ENCODE measurements around the gene ZNF668.

ZNF668 gene

DNA sequence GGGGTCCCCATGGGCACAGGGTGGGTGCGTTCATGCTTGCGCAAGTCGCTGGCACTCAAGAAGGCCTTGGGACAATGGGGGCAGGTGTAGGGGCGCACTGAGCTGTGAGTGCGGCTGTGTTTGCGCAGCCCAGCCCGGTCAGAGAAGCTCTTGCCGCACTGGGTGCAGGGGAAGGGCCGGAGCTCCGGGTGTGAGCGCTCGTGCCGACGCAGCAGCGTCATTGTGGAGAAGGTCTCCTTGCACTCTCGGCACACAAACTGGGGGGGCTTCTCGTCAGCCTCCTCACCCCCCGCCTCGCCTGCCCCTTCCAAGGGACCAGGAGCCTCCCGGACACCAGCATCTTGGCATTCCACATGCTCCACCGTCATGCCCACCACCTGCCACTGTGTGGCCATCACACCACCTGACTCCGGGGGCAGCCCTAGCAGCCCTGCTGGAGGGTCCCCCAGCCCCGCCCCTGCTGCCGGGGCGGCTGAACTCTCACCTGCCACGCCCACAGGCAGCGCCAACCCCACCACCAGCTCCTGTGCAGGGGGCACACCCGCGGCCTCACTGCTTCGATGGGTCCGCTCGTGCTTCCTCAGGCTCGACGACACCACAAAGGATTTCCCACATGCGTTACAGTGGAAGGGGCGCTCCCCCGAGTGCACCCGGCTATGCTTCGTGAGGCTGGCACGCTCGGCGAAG is 12.8 kb downstream of the ZNF668 start:
- no peak for DNase-seq (ENCODE audit: low read depth in 1 of 2, low spot score in 1 of 2)
- Histone ChIP-seq H3K27me3 (ENCODE audit: insufficient read depth, poor library complexity, severe bottlenecking) (no peaks in the 10 kb centered on the region), H3K27ac (replicated peaks) (no peak overlapping the region), H3K4me3 (replicated peaks; ENCODE audit: insufficient read depth, low read length) (no peak overlapping the region)
- TF ChIP-seq GABPA (IDR thresholded peaks at IDR 0.05; ENCODE audit: low read depth) (no peak), SPI1 (IDR thresholded peaks at IDR 0.05; ENCODE audit: borderline replicate concordance, low read depth) (no peak), CTCF (IDR thresholded peaks at IDR 0.05; ENCODE audit: insufficient read depth, low read length) (no peak), POLR2AphosphoS5 (IDR thresholded peaks at IDR 0.05; ENCODE audit: low read depth) (no peak)
- TF ChIP-seq, protein P1, sequence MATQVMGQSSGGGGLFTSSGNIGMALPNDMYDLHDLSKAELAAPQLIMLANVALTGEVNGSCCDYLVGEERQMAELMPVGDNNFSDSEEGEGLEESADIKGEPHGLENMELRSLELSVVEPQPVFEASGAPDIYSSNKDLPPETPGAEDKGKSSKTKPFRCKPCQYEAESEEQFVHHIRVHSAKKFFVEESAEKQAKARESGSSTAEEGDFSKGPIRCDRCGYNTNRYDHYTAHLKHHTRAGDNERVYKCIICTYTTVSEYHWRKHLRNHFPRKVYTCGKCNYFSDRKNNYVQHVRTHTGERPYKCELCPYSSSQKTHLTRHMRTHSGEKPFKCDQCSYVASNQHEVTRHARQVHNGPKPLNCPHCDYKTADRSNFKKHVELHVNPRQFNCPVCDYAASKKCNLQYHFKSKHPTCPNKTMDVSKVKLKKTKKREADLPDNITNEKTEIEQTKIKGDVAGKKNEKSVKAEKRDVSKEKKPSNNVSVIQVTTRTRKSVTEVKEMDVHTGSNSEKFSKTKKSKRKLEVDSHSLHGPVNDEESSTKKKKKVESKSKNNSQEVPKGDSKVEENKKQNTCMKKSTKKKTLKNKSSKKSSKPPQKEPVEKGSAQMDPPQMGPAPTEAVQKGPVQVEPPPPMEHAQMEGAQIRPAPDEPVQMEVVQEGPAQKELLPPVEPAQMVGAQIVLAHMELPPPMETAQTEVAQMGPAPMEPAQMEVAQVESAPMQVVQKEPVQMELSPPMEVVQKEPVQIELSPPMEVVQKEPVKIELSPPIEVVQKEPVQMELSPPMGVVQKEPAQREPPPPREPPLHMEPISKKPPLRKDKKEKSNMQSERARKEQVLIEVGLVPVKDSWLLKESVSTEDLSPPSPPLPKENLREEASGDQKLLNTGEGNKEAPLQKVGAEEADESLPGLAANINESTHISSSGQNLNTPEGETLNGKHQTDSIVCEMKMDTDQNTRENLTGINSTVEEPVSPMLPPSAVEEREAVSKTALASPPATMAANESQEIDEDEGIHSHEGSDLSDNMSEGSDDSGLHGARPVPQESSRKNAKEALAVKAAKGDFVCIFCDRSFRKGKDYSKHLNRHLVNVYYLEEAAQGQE (IDR thresholded peaks at IDR 0.05; ENCODE audit: insufficient replicate concordance, low read depth): no peak

DNA sequence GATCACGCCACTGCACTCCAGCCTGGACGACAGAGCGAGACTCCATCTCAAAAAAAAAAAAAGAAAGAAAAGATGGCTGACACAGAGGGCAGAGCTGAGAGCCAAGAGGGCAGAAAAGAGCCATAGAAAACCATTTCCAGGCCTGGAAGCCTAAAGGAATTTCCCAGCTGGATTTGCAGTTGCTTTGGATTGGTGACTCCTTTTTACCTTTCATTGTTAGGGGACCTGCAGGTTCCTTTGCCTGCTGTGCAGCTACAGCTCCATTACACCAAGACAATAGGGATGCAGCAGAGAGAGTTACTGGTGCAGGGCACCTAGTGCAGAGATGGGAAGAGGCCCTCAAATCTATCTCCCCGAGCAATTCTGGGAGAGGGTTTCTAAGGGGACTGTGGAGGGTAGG is 18.4 kb downstream of the ZNF668 start:
- TF ChIP-seq, protein P1 (IDR thresholded peaks at IDR 0.05; ENCODE audit: insufficient replicate concordance, low read depth): no peak
- TF ChIP-seq POLR2AphosphoS5 (IDR thresholded peaks at IDR 0.05; ENCODE audit: low read depth) (no peak), GABPA (IDR thresholded peaks at IDR 0.05; ENCODE audit: low read depth) (no peak), CTCF (IDR thresholded peaks at IDR 0.05; ENCODE audit: insufficient read depth, low read length) (no peak), SPI1 (IDR thresholded peaks at IDR 0.05; ENCODE audit: borderline replicate concordance, low read depth) (no peak)
- no peak for DNase-seq (ENCODE audit: low read depth in 1 of 2, low spot score in 1 of 2)
- Histone ChIP-seq H3K4me3 (replicated peaks; ENCODE audit: insufficient read depth, low read length) (no peak overlapping the region), H3K27ac (replicated peaks) (no peak overlapping the region), H3K27me3 (ENCODE audit: insufficient read depth, poor library complexity, severe bottlenecking) (no peaks in the 10 kb centered on the region)

- TF ChIP-seq CTCF (IDR thresholded peaks at IDR 0.05; ENCODE audit: insufficient read depth, low read length) (no peak), GABPA (IDR thresholded peaks at IDR 0.05; ENCODE audit: low read depth) (no peak), POLR2AphosphoS5 (IDR thresholded peaks at IDR 0.05; ENCODE audit: low read depth) (no peak), SPI1 (IDR thresholded peaks at IDR 0.05; ENCODE audit: borderline replicate concordance, low read depth) (no peak)
- TF ChIP-seq, protein P1 (IDR thresholded peaks at IDR 0.05; ENCODE audit: insufficient replicate concordance, low read depth): no peak
- Histone ChIP-seq H3K4me3 (replicated peaks; ENCODE audit: insufficient read depth, low read length) (no peak overlapping the region), H3K27ac (replicated peaks) (no peak overlapping the region), H3K27me3 (ENCODE audit: insufficient read depth, poor library complexity, severe bottlenecking) (no peaks in the 10 kb centered on the region)
- peak in 1 of 2 experiments; percentile 41 for DNase-seq (ENCODE audit: low read depth in 1 of 2, low spot score in 1 of 2)
Observed at GRCh38 chr16:31052114-31052513, 21.9 kb downstream of the ZNF668 start.

Measured in HL-60 (cell line).